GM10847 (cell line): ENCODE measurements around the gene CACFD1.
A peak's percentile ranks its signal among the peaks of the same experiment; 100 is the strongest.

Source experiments
- POLR2A ChIP-seq: IDR thresholded peaks from 2 replicates; pipeline ENCODE4 v1.6.1; 2011; ENCODE audit not compliant: insufficient read length; ENCODE audit errors: extremely low read depth

The CACFD1 gene

DNA sequence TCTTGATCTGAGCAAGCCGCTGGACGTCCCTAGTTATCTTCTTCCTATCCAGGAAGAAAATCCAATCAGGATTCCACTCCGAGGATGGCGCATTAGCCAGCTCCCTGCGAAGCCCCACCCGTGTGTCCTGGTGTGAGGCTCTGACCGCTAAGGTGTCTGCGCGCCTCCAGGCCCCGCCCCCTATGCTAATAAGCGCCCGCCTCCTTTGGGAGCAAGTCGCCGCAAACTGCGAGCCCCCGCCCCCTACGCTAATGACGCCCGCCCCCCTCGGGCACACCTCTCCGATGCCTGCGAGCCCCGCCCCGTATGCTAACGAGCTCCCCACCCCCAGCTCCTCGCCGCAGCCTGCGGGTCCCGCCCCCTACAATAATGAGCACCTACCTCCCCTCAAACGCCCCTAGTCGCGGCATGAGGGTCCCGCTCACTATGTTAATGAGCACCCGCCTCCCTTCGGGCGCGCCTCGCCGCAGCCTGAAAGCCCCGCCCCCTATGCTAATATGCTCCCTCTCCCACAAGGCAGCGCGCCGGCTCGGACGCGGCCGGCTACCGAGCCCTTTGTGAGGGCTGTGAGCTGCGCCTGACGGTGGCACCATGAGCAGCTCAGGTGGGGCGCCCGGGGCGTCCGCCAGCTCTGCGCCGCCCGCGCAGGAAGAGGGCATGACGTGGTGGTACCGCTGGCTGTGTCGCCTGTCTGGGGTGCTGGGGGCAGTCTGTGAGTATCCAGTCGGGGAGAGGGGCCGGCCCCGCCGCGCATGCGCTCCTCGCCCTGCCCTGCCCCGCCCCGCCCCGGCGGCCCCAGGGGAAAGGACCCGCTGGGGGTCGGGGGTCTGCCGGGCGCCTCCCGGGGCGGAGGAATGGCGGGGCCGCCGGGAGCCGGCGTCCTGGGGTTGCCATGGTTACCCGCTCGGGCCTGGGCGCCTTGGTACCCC, at the start of gene CACFD1:
TSS of gene CACFD1 (plus strand) at position 503 of the 929 bp plus-strand sequence. CDS start at position 592, 89 bp downstream.
- TF ChIP-seq POLR2A = peak; percentile 28

DNA sequence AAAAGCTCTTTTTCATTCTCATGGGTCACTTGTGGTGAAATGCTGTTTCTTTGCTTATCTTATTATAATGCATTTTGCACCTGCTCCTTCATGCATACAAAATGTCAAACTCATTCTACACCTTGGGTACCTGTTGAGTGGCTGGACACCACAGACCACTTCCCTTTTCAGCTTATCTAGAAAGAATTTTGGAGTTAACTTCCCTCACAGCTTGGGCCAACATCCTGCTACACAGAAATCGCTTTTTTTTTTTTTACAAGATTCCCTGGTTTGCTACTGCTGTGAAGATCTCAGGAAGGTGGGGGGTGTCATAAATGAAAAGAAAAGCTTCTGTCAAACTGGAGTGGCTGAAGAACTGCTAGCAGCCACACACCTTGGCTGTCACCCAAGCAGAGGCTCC, 44.6 kb upstream of the CACFD1 start:
- TF ChIP-seq POLR2A = no peak

DNA sequence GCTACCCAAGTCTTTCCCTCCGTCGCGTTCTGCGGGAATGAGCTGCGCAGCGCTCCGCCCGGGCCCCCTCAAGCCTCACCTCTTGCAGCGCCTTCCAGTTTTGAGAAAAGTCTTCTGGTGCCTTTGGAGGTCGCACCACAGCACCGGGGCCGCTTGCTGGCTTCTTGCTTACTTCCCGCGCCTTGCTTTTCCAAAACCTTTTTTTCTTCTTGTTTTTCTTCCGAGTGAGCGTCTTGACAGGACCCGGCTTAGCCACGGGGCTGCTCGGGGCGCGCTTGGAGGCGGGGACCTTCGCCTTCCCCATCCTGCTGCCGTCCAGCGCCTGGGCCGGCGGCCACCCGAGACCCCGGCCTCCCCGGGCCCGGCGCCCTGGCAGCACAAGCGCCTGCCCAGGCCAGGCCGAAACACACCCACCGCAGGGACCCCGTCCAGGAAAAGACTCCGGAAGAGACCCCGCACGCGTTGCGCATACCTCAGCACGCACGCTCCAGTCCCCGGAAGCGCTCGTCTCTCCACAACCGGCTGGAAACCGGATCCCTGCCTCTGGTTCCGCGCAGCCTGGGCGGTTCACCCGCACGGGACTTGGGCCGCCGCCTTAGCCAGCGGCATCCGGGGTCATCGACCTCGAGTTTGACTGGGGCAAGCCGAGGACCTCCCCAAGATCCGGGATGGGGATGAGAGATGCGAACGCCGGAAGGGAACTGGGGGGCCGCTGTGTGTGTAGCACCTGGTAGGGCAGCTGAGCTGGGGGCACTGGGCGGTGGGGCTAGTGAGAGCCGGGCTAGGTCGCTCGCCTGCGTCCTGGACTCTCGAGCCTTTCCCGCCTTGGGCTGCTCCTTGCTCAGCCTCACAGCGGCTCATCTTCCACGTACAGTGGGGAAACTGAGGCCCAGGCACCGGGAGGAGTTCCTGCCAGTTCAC, 42.0 kb upstream of the CACFD1 start, which contains the start of gene REXO4:
TSS of gene REXO4 (minus strand) at position 470 of the 921 bp plus-strand sequence. CDS start at position 304, 166 bp downstream.
- TF ChIP-seq POLR2A = peak; percentile 48

DNA sequence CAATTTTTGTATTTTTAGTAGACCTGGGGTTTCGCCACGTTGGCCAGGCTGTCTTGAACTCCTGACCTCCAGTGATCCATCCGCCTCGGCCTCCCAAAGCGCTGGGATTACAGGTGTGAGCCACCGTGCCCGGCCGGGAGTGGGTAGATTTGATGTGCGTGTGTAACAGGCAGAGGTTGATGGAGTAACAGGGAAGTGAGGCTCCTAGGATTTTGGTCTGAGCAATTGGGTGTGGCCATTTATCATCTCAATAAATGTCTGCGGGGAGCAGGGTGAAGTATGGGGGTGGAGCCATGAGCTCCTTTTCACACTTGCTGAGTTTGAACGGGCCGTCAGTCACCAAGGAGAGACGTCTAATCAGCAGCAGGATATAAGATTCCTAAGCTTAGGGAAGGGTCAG, 40.8 kb upstream of the CACFD1 start:
- no peak for TF ChIP-seq POLR2A

DNA sequence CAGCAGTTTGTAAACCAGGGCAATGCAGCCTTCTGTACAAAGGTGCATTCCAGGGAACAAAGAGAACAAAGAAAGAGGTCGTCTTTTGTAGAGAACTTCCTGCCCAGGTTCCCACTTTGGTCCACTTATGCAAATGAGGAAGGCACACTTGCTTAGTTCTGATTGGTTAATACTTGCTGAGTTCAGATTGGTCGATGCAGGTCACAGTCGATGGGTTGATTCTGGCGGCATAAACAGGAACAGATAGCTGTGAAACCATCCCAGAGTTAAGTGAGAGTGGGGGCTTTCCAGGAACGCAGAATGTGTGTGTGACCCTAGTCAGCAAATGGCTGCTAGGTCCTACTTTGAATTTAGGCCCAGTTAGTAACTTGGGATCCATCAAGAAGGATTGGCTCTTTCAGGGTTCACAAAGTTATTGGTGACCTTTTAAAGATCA, 39.4 kb upstream of the CACFD1 start:
- TF ChIP-seq POLR2A = no peak

DNA sequence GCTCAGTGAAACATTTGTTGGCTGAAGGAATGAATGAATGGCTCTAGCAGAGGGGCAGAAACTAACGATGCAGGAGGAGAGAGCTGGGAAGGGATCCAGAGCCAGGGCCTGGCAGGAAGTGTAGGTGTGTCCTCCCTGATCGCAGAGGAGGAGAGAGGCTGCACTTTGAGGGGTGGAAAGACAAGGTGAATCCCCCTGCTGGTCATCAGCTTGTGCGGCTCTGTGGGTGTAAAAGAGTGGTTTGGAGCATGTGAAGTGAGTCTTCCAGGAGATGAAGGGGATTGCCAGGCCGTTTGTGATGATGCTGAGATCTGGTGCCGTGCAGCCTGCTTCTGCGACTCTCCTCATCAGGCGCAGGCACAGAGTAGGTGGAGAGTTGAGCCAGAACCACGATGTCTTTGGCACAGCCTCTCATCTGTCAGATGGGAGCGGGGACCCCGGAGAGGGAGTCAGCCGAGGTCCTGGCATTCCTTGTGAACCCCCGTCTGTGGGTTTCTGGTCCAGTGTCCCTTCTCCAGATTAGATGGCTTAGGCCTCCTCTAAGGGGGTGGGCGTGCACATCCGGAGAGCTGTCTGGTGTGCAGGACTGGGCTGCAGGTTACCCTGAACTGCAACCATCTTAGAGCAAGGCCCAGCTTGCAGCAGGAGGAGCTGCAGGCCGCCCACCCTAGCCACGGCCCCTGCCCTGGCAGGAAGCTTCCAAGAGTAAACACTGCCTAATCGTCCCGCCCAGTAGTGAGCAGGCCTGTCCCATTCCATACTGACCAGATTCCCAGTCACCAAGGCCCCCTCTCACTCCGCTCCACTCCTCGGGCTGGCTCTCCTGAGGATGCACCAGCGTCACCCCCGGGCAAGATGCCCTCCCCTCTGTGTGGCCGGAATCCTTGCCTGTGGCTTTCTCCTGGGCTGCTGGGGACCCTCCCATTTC, 37.9 kb upstream of the CACFD1 start, which contains the start of gene ADAMTS13:
TSS of gene ADAMTS13 (plus strand) at position 753 of the 928 bp plus-strand sequence. CDS start at position 830, 77 bp downstream.
- TF ChIP-seq POLR2A = no peak

DNA sequence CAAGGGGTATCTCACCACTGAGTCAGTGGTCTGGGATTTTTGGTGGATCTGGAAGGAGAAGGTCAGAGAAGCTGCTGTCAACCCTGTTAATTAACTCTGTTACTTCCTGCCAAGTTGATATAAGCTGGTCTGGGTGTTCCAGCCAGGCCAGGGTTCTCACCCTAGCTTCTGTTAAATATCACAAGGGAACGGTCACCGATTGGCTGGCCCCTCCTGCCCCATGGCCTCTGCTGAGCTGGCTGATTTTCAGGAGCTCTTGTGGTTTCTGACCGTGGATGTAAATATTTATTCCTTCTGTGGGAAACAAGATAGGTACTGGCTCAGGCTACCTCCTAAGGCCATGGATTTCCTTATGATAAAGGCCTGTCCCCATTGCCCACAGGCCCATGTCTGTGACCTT, 36.6 kb upstream of the CACFD1 start:
- no peak for TF ChIP-seq POLR2A

DNA sequence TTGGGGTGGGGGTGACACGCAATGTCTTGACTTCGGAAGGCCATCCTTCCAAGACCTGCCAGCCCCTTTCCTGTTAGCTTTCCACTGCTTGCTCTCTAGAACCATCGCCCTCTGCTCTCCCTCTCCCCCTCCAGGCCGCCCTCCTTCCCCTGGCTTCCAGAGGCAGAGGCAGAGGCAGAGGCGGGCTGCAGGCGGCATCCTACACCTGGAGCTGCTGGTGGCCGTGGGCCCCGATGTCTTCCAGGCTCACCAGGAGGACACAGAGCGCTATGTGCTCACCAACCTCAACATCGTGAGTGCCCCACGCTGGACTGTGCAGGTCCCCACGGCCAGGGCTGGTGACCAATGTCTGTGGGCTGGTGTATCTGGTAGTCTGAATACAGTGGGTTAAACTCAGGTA, 35.6 kb upstream of the CACFD1 start:
- TF ChIP-seq POLR2A = no peak

DNA sequence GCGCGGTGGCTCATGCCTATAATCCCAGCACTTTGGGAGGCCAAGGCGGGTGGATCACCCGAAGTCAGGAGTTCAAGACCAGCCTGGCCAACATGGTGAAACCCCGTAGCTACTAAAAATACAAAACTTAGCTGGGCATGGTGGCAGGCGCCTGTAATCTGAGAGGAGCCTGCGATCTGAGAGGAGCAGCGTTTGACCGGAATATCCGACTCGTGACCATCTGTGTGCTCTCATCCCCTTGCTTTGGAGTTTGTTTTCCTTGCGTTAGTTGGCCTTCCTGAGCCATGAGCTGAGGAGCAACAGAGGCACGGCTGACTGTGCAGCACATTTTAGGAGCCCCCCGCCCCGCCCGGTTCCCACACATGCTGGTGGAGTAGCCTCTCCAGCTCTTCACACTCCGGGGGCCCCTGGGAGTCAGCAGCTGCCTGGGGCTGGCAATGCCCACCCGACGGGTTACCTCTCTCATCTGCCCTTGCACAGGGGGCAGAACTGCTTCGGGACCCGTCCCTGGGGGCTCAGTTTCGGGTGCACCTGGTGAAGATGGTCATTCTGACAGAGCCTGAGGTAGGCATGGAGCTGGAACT, 34.6 kb upstream of the CACFD1 start:
- TF ChIP-seq POLR2A = no peak

DNA sequence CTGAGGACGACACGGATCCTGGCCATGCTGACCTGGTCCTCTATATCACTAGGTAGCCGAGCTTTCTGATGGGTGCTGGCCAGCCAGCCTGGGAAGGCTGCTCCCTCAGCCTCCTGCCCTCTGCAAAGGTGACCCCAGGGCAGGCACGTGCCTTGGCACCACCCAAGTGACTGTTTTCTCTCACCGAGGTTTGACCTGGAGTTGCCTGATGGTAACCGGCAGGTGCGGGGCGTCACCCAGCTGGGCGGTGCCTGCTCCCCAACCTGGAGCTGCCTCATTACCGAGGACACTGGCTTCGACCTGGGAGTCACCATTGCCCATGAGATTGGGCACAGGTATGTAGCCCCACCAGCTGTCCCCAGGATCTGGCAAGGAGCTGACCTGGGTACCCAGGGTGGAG, 33.8 kb upstream of the CACFD1 start:
- no peak for TF ChIP-seq POLR2A

DNA sequence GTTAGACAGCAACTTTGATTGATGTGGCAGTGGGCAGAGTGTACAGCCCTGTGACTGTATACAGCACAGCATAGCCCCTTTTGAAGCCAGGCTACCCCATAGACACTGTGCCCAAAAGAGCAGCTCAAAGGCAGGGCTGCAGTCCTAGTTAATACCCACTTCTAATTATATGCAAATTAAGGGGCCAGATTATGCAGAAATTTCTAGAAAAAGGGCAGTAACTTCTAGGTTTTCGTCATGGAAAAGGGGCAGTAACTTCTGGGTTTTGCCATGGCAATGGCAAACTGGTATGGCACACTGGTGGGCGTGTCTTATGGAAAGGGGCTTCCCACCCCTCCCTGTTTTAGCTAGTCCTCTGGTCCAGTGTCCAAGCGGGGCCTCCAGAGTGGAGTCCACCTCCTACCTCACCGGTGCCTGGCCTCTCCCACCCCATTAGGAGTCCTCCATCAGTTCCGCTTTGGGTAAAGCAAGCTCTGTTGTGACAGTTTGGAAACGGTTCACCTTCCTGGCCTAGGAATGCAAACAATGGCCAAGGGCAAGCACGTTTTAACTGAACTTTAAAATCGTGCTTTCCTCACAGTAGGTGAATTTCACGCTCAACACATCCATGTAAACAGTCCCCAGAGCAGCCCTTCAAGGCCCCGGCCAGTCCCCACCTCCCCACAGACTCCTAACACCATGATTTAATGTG, 32.0 kb upstream of the CACFD1 start:
- no peak for TF ChIP-seq POLR2A

DNA sequence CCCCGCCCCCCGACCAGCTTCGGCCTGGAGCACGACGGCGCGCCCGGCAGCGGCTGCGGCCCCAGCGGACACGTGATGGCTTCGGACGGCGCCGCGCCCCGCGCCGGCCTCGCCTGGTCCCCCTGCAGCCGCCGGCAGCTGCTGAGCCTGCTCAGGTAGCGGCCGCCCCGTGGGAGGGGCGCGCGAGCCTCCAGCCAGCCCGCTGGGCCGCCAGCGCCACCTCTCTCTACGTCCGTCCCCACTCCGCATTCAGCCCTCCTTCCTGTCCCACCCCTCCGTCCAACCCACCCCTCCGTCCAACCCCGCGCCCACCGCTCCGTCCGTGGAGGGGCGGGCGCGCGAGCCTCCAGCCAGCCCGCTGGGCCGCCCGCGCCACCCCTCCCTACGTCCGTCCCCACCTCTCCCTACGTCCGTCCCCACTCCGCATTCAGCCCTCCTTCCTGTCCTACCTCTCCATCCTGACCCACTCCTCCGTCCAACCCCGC, 31.1 kb upstream of the CACFD1 start:
- no peak for TF ChIP-seq POLR2A

DNA sequence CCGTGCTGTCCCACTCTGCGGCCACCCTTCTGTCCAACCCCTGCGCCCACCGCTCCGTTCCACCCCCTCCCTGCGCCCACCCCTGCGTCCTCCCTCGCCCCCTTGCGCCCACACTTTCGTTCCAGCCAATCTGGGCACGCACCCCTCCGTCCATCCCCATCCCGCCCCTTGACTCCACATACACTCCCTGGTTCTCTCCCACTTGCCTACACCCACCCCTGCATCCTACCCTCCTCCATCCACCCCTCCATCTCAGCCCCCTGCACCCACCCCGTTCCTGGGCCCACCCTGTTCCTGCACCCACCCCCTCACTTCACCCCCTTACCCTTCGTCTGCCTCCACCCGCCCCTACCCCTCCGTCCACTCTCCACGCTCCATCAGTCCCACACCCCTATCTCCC, 30.6 kb upstream of the CACFD1 start:
- no peak for TF ChIP-seq POLR2A

DNA sequence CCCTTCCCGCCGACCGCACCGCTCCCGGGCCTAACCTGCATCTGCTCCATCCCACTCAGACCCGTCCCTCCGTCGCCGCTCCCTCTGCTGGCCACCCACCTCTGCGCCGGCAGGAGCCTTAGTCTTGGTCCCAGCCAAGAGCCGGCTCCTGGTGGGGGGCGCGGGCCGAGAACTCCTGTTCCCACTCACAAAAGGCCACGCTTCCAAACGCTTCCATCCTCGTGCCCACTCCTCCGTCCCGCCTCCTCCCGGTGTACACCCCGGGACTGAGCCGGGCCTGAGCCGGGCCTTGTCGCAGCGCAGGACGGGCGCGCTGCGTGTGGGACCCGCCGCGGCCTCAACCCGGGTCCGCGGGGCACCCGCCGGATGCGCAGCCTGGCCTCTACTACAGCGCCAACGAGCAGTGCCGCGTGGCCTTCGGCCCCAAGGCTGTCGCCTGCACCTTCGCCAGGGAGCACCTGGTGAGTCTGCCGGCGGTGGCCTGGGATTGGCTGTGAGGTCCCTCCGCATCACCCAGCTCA, 30.1 kb upstream of the CACFD1 start:
- TF ChIP-seq POLR2A = no peak

DNA sequence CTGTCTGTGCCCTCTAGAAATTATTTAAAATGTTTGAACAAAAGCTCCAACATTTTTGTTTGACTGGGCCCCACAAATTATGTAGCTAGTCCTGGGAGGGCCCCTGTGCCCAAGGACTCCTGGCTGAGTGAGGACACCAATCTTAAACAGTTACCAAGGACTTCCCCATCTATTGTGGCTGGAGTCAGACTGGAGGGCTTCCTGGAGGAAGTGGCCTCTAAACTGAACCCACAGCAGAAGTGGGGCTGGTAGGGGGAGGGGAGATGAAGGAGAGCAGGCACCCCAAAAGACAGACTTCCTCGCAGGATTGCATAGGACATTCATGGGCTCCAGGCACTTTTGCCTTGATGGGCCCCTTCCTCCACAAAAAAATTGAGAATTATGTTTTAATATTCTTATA, 29.5 kb upstream of the CACFD1 start:
- no peak for TF ChIP-seq POLR2A
